PC-3 (cell line): Measurements from ENCODE around the gene UNC13C. TPM values are rescaled to one million over a fixed set of nuclear protein-coding genes. Genes with fewer than 3 reads are reported as not detected.

Source experiments
- ATAC-seq: fragments of 200-7000 bp; cut with Tn5 transposase; 2 replicates; pipeline ENCODE4 v1.9.1; 2020; ENCODE audit warnings: mild to moderate bottlenecking, moderate library complexity
- BruUV-seq: library from RNA; stranded (reverse); fragments of 400-500 nt; replicated peaks from 2 replicates; lab custom pipeline; 2021; lab: Mats Ljungman, UMichigan
- CTCF ChIA-PET: fragments of 300-600 bp; sonication (Branson Sonifier 250); formaldehyde crosslinking; loops from one replicate; lab custom pipeline; 2022; ENCODE audit warnings: antibody characterized with exemption; lab: Charles Lee
- POLR2A ChIA-PET: fragments of 300-600 bp; sonication (Branson Sonifier 250); formaldehyde crosslinking; loops from one replicate; lab custom pipeline; 2022; ENCODE audit warnings: antibody characterized with exemption; ENCODE audit not compliant: unreplicated experiment; lab: Charles Lee
- DNase-seq: peaks from one replicate; pipeline ENCODE4 v3.0.0-alpha.2; 2015
- H2AFZ ChIP-seq: fragments of 300-600 bp; sonication (generic); 2 replicates; pipeline ENCODE4 v1.6.0; 2016; ENCODE audit warnings: antibody characterized with exemption, low read length
- H3F3A ChIP-seq: fragments of 300-600 bp; sonication (generic); one replicate; pipeline ENCODE4 v1.6.0; 2017; ENCODE audit warnings: antibody characterized with exemption, low read length, control low read depth, mild to moderate bottlenecking; ENCODE audit not compliant: unreplicated experiment
- H3K27ac ChIP-seq: fragments of 300-600 bp; sonication (generic); 2 replicates; pipeline ENCODE4 v1.5.1; 2016; ENCODE audit warnings: mild to moderate bottlenecking, low read length
- H3K27me3 ChIP-seq: fragments of 300-600 bp; sonication (generic); 2 replicates; pipeline ENCODE4 v1.6.1; 2016; ENCODE audit warnings: low read length, mixed read lengths
- H3K36me3 ChIP-seq: fragments of 300-600 bp; sonication (generic); 2 replicates; pipeline ENCODE4 v1.6.1; 2016; ENCODE audit warnings: low read depth, mixed run types, low read length, mixed read lengths
- H3K4me1 ChIP-seq: fragments of 300-600 bp; sonication (generic); 2 replicates; pipeline ENCODE4 v1.5.1; 2016; ENCODE audit warnings: low read length; ENCODE audit not compliant: insufficient read depth
- H3K4me2 ChIP-seq: fragments of 300-600 bp; sonication (generic); 2 replicates; pipeline ENCODE4 v1.6.0; 2016; ENCODE audit warnings: low read length
- H3K4me3 ChIP-seq: fragments of 300-600 bp; sonication (generic); 2 replicates; pipeline ENCODE4 v1.5.1; 2016; ENCODE audit warnings: mild to moderate bottlenecking, low read length, mixed read lengths
- H3K79me2 ChIP-seq: fragments of 300-600 bp; sonication (generic); 2 replicates; pipeline ENCODE4 v1.6.1; 2017; ENCODE audit warnings: low read length, mixed read lengths
- H3K9ac ChIP-seq: fragments of 300-600 bp; sonication (generic); 2 replicates; pipeline ENCODE4 v1.6.0; 2016; ENCODE audit warnings: mild to moderate bottlenecking, low read length
- H3K9me2 ChIP-seq: fragments of 300-600 bp; sonication (generic); replicated peaks from 2 replicates; pipeline ENCODE4 v1.6.1; 2016; ENCODE audit warnings: mixed run types, low read length, mixed read lengths
- H3K9me3 ChIP-seq: fragments of 300-600 bp; sonication (generic); 2 replicates; pipeline ENCODE4 v1.6.1; 2016; ENCODE audit warnings: low read length, mixed read lengths
- H4K20me1 ChIP-seq: fragments of 300-600 bp; sonication (generic); 2 replicates; pipeline ENCODE4 v1.6.1; 2016; ENCODE audit warnings: low read length, mixed read lengths
- EZH2 ChIP-seq: fragments of 300-600 bp; sonication (generic); IDR thresholded peaks from one replicate; pipeline ENCODE4 v1.6.1; 2017; ENCODE audit warnings: antibody characterized with exemption, mild to moderate bottlenecking, low read length; ENCODE audit not compliant: unreplicated experiment
- EZH2phosphoT487 ChIP-seq: fragments of 300-600 bp; sonication (generic); IDR thresholded peaks from 2 replicates; pipeline ENCODE4 v1.6.1; 2018; ENCODE audit warnings: mild to moderate bottlenecking, antibody characterized with exemption, low read length, borderline replicate concordance
- intact Hi-C: fragments of 100-400 bp; cut with micrococcal nuclease; formaldehyde crosslinking; loops from 2 replicates; pipeline ENCODE4 v1.9.0; 2023
- total RNA-seq: library from RNA; depleted of rRNA; stranded (reverse); fragments of >200 nt; gene quantifications from 2 replicates; pipeline ENCODE4 v1.2.3, GENCODE V29; 2014
- TF ChIP-seq, protein P1 (sequence below): fragments of 300-600 bp; sonication (generic); conservative IDR thresholded peaks from 2 replicates; pipeline ENCODE4 v1.5.1; 2017; ENCODE audit warnings: antibody characterized with exemption, low read depth, mild to moderate bottlenecking, low read length

UNC13C gene
- total RNA-seq, 1 experiment from 2014 or later: not detected

DNA sequence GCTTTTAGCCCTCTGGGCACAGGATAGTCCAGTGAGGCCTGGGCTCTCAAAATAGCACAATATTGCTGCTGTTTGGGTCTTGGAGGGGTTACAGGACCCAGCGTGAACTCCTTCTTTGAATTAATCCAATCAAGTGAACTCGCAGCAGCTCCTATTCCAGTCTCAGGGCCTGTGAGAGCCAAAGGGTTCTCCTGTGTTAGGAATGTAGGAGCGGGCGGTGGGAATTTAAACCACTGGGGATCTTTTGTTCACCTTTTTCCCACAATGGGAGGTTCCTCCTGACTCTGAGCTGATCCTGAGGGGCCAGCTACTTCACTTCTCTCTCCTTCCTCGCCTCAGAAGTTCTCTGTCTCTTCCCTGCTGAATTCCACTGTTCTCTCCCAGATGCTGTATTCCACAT is 504.0 kb downstream of the UNC13C start:
- Histone ChIP-seq H3K9me3 (no peaks in the 10 kb centered on the region), H3K36me3 (no peaks in the 10 kb centered on the region), H3K27ac (no peak overlapping the region), H3K79me2 (no peaks in the 10 kb centered on the region), H2AFZ (no peak overlapping the region), H4K20me1 (no peaks in the 10 kb centered on the region), H3K9me2 (no peaks in the 10 kb centered on the region), H3K27me3 (no peaks in the 10 kb centered on the region), H3K4me1 (no peaks in the 10 kb centered on the region), H3F3A (no peaks in the 10 kb centered on the region), H3K4me2 (no peak overlapping the region), H3K9ac (no peak overlapping the region), H3K4me3 (no peak overlapping the region)
- DNase-seq: no peak
- no peak for ATAC-seq
- ChIA-PET POLR2A (no interaction called here), CTCF (no interaction called here)
- no TSS peak for BruUV-seq
- TF ChIP-seq, protein P1, sequence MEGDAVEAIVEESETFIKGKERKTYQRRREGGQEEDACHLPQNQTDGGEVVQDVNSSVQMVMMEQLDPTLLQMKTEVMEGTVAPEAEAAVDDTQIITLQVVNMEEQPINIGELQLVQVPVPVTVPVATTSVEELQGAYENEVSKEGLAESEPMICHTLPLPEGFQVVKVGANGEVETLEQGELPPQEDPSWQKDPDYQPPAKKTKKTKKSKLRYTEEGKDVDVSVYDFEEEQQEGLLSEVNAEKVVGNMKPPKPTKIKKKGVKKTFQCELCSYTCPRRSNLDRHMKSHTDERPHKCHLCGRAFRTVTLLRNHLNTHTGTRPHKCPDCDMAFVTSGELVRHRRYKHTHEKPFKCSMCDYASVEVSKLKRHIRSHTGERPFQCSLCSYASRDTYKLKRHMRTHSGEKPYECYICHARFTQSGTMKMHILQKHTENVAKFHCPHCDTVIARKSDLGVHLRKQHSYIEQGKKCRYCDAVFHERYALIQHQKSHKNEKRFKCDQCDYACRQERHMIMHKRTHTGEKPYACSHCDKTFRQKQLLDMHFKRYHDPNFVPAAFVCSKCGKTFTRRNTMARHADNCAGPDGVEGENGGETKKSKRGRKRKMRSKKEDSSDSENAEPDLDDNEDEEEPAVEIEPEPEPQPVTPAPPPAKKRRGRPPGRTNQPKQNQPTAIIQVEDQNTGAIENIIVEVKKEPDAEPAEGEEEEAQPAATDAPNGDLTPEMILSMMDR: no peak
- intact Hi-C loops: no loop called here

DNA sequence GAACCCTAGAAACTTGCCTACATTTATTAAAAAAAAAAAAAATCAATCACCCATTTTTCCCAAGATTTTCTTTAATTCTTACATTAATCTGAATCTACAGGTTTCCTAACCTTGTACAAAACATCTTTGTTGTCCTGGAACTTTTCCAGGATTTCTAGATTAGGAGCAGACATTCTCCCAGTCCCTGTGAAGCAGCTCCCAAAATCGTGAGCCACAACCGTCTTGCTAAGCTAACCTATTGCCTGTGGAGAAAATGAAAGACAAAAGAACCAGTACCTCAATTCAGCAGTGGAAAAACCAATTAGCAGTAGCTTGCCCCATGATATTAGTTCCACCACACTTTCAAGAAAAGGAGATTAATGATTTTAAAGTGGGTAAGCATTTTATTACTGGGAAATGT is 522.1 kb downstream of the UNC13C start:
- TF ChIP-seq, protein P1: no peak
- no peak for TF ChIP-seq EZH2
- TF ChIP-seq EZH2phosphoT487: no peak
- no peak overlapping the region for H2AFZ ChIP-seq
- no peaks in the 10 kb centered on the region for H3K27me3 ChIP-seq
- H3K27ac ChIP-seq: no peak overlapping the region
- no TSS peak for BruUV-seq
- ChIA-PET CTCF (no interaction called here), POLR2A (no interaction called here)
- H3K36me3 ChIP-seq: no peaks in the 10 kb centered on the region
- no peak overlapping the region for H3K4me3 ChIP-seq
- H3K9me3 ChIP-seq: no peaks in the 10 kb centered on the region
- H3K9me2 ChIP-seq: no peaks in the 10 kb centered on the region
- H3K79me2 ChIP-seq: no peaks in the 10 kb centered on the region
- no peaks in the 10 kb centered on the region for H3K4me1 ChIP-seq
- no peak for ATAC-seq
- intact Hi-C loops: no loop called here
- H3K9ac ChIP-seq: no peak overlapping the region
- H3F3A ChIP-seq: no peaks in the 10 kb centered on the region
- H3K4me2 ChIP-seq: no peak overlapping the region
- no peaks in the 10 kb centered on the region for H4K20me1 ChIP-seq
- no peak for DNase-seq

DNA sequence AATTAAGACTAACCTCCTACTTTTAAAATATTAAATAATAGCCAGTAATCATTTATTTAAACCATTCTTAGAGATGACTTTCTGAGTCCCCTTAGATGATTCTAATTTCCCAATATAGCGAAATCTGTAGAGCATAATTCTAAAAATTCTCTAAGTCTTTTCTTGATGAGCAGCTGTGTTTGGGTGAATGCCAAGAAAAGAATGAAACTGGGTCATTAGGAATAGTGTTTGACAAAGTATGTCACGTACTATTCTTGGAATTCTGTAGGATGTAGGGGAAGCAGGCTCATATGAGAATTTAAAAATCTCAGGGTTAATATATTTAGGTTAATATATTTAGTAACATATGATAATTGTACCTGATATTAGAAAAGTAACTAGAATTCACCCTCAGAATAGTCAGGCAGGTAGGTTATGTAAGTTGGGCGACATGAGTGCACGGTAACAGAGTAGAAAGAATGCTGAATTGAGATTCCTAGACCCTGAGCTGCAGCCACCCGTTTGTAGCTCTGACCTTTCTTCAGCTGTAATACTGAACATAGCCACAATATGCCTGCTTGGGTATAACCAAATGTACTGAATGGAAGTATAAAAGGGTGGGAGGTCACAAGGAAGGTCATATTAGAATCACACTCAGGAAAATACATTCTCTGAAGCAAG is 524.3 kb downstream of the UNC13C start:
- no peak for ATAC-seq
- no peak overlapping the region for H3K4me3 ChIP-seq
- POLR2A ChIA-PET: no interaction called here

More for the DNA sequence above, 524.3 kb downstream of the UNC13C start:
- no peak for TF ChIP-seq EZH2phosphoT487
- TF ChIP-seq EZH2: no peak
- TF ChIP-seq, protein P1: no peak
- Histone ChIP-seq H4K20me1 (no peaks in the 10 kb centered on the region), H2AFZ (no peak overlapping the region), H3K4me1 (no peaks in the 10 kb centered on the region), H3K27me3 (no peaks in the 10 kb centered on the region), H3K9ac (no peak overlapping the region), H3K9me2 (no peaks in the 10 kb centered on the region), H3K9me3 (no peaks in the 10 kb centered on the region), H3K4me2 (no peak overlapping the region), H3K27ac (no peak overlapping the region), H3K79me2 (no peaks in the 10 kb centered on the region), H3F3A (no peaks in the 10 kb centered on the region), H3K36me3 (no peaks in the 10 kb centered on the region)
- intact Hi-C loops: no loop called here
- no TSS peak for BruUV-seq
- CTCF ChIA-PET: no interaction called here
- DNase-seq: no peak
